PC-9 (cell line): ENCODE data around the gene PSD4.

Experiments
- CTCF ChIP-seq: fragments of 200-600 bp; sonication (generic); conservative IDR thresholded peaks from 2 replicates; pipeline ENCODE4 v1.6.1; 2017; ENCODE audit warnings: mixed run types, antibody characterized with exemption, mild to moderate bottlenecking, moderate library complexity
- EZH2 ChIP-seq: fragments of 200-600 bp; sonication (generic); IDR thresholded peaks from 2 replicates; pipeline ENCODE4 v1.8.0; 2017; ENCODE audit warnings: antibody characterized with exemption, low read depth

- TF ChIP-seq EZH2 (no peak), CTCF (no peak)
Observed at GRCh38 chr2:113148606-113149552, 24.9 kb upstream of the PSD4 start.
